Measurements from ENCODE around the gene RASSF1.

The RASSF1 gene

DNA sequence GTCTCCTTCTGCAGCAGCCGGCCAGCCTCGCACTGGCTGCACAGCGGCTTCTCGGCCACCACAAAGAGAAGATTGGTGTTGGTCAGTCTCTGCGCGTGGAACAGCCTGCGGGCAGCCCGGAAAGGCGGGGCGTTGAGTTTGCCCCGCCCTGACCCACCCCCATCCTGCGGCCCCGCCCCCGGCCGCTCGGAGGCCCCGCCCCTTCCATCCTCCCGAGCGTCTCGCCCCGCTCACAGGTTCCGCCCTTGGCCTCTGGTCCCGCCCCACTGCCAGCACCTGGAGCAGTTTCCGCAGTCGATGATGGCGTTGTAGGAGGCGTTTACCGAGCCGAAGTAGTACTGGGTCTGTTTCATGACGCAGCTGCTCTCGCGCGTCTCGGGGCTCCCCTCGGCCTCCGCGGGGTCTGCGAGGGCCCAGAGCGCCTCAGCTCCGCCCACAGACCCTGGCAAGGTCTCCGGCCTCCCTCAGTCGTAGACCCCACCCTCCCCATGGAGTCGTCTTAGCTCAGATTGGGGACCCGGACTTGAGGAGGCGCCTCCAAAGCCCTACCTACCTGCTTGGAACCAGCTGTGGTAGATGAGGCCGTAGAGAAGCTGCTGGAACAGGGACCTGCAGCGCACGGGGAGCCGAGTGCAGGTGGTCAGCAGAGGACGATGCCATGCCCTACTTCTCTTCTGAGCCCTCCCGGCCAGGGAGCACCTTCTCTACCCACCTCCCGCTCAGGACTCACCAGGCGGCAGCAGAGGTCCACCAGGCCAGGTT is 24.6 kb upstream of the RASSF1 start:
- peak; percentile 96 for DNase-seq

DNA sequence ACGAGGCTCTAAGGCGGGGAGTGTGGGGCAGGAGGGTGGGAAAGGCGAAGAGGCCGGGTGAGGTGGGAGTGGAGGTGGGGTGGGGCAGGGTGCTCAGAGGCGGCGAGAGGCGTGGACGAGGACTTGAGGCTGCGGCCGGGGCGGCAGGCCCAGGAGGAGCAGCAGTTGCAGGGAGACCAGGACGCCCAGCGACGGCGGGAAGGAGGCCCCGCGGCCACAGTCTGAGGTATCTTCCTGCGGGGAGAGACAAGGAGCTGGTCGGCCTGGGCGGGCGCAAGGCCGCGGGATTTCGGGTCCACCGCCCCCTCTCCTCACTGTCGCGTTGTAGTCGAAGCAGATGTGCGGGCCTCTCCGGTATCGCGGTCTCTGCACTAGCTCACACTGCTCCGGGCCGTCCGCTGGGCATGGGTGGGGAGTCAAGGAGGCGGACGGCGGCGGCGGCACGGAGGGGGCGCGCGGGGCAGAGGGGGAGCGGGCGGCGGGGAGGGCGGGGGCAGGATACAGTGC is 24.0 kb upstream of the RASSF1 start:
- DNase-seq, result no peak

DNA sequence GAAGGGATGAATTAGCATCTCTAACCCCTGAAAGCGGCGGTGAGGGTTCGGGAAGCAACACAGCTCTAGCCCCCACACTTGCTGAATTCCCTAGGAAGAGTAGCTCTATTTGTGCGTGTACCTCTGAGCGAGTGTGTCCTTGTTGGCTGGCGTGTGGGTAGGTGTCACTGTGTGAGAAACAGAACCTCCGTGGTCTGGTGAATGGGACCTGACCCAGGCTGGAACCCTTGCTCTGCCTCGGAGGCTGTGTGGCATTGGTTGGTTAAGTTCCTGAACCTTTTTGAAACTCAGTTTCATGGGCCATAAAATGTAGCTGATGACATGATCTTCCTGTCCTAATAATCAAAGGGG is 19.1 kb upstream of the RASSF1 start:
- DNase-seq, result no peak

DNA sequence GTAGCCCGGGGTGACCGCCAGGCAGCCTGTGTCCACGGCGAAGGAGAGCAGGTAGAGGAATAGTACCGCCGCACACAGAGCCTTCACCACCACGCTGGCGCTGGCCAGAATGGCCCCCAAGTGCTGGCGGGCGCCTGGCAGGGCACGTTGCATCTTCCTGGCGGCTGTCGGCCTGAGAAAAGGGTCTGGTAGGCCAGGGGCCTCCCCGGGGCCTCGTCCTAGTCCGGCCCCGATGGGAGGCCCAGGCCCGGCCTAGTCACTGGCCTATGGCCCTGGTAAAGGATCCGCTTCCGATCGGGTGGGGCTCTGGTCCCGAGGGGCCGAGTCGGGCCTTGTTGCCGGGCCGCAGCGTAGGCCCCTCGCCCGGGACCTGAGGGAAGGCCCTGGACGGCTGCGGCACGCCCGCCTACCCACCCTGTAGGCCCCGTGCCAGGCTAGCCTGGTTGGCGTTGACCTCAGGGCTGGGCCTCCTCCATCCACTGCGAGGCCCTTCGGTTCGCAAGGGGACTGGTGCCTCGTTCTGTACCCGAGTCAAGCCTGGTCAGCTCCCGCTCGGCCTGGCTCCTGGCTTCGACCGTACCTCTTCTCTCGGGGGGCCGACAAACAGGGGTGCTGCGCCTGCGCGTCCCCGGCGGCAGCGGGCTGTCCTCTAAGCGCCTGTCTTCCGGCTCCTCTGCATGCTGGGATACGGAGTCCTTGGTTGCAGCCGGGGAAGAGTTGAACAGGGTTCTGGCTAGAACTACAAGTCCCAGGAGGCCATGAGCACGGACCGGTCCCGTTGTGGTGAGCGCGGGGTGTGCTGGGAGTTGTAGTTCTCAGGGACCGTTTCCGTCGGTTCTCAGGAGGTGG is 18.5 kb upstream of the RASSF1 start, which contains the start of gene TMEM115:
Gene TMEM115 (minus strand): TSS at position 611 of the 849 bp plus-strand sequence. CDS start 458 bp downstream, at position 153.
- DNase-seq, result peak; percentile 93

GRCh38 chr3:50358355-50358910 is 17.8 kb upstream of the RASSF1 start:
- no peak for DNase-seq

GRCh38 chr3:50357481-50357880 is 16.8 kb upstream of the RASSF1 start:
- DNase-seq, result no peak

- no peak for DNase-seq
Observed at GRCh38 chr3:50356553-50356952, 15.9 kb upstream of the RASSF1 start.

GRCh38 chr3:50355829-50356552 is 15.4 kb upstream of the RASSF1 start:
- no peak for DNase-seq

GRCh38 chr3:50354850-50355249 is 14.2 kb upstream of the RASSF1 start:
- DNase-seq, result no peak

- DNase-seq, result no peak
Observed at GRCh38 chr3:50354186-50354764, 13.6 kb upstream of the RASSF1 start.

GRCh38 chr3:50353245-50354004 is 12.8 kb upstream of the RASSF1 start:
- DNase-seq, result no peak

GRCh38 chr3:50352781-50353180 is 12.1 kb upstream of the RASSF1 start:
- DNase-seq, result no peak

DNA sequence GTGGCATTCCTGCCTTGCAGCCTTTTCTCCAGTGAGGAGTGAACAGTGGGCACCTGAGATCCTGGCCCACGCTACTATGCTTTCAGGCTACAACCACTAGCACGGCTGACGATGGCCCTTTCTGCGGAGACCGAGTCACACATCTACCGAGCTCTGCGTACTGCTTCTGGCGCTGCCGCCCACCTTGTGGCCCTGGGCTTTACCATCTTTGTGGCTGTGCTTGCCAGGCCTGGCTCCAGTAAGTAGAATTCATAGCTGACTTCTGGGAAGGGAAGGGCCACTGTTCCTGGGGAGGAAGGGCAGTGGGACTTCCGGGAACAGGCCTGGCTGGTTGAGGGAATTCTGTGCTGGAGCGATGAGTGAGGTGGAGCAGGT is 10.7 kb upstream of the RASSF1 start:
- no peak for DNase-seq

DNA sequence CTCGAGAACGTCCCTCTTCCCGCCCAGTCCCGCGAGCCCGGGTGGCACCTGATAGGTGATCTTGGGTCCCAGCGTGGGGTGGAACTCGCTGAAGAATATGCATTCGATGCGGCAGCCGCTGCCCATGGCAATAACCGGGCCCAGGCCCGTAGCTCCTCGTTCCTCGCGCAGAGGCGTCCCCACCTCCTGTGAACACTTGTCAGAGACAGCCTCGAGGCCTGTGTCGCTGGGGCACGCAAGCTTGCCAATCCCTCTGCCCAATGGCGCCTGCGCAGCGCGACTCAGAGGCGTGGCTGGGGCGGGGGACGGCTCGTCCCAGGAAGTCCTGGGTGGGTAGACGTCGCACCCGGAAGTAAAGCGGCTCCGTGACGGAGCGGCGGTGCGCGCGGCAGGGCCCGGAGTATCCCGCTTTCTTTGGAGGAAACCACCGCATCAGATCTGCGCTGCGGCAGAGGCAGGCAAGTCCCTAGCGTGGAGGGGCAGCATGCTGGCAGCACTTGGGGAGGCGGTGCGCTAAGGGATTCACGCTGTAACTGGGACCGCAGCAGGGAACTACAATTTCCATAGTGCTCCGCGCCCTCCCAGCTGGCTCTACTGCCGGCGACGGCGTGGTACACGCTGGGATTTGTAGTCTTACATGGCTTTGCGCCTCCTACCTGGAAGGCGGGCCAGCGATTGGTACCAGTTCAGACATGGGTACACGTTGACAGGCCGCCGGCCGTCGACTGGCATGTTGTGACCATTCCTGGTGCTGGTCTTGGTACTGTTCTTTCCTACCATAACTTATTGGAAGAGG is 10.1 kb upstream of the RASSF1 start, which contains the start of the genes CYB561D2 and NPRL2:
Gene CYB561D2 (plus strand): TSS at position 336 of the 796 bp plus-strand sequence. CDS start 572 bp downstream, outside the sequence.
Gene NPRL2 (minus strand): TSS at position 249 of the 796 bp plus-strand sequence. CDS start 123 bp downstream, at position 126.
- DNase-seq, result peak; percentile 99

DNA sequence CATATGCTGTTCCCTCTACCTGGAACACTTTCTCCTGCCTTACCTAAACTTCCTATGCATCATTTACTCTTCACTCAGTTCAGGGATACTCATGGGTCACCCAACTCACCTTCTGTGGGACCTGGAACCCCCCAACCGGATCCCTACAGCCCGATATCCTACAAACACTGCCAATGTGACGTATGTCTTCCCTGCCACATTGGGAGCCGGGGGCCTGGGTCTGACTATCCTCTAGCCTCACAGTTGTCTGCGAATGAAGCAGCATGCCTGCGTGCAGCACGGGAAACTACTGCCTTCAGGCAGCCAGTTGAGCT is 9.5 kb upstream of the RASSF1 start:
- DNase-seq, result no peak

DNA sequence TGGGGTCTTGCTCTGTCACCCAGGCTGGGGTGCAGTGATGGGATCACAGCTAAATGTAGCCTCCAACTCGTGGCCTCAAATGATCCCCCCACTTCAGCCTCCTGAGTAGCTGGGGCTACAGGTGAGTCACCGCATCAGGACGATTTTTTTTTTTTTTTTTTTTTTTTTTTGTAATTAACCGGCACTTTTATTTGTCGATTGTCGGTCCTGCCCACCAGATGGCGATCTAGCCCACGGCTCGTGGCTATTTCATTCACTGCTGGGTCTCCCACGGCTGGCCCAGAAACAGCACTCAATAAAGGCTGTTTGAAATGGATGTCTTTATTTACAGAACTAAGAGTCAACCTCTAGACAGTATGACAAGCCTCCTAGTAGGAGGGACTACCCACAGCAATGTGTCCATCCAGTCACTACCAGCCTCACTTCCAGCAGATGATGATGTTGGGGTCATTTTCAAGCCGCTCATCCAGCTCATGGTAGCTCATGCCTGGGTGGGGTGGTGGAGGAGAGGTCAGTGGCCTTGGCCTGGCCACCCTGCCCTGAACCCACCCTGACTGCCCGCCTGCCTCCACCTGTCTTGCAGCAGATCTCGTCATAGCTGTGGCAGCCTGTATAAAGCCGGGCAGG is 6.7 kb upstream of the RASSF1 start:
- peak; percentile 79 for DNase-seq

DNA sequence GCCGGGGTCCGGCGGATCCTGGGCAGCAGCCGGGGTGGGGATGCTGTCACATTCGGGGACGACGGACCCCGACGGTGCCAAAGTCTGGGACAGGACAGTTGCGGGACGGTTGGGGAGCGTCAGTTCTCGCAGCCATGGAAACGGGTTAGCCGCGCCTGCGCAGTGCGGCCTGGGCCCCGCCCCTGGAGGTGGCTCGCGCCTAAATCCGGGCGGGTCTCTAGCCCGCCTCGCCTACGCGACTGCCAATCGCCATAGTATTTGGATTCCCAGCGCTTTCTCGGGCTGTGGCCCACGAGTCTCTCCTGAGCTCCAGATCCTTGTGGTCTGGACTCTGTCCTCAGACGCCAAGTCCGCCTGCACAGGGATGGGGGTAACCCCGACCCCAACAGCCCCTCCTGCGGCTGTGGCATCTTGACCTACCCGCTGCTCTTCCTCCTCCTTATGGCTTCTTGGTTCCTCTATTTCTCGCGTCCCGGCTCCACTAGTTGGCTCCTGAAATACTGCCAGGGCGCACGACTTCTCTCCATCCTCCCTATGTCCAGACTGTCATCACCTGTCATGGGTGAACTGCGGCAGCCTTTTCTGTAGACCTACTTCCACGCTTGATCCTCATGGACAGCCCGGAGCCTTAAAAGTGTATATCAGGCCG is 5.1 kb upstream of the RASSF1 start, which contains the start of gene ZMYND10:
Gene ZMYND10 (minus strand): TSS at position 147 of the 649 bp plus-strand sequence. CDS start 153 bp downstream, outside the sequence.
- DNase-seq, result peak; percentile 90

DNA sequence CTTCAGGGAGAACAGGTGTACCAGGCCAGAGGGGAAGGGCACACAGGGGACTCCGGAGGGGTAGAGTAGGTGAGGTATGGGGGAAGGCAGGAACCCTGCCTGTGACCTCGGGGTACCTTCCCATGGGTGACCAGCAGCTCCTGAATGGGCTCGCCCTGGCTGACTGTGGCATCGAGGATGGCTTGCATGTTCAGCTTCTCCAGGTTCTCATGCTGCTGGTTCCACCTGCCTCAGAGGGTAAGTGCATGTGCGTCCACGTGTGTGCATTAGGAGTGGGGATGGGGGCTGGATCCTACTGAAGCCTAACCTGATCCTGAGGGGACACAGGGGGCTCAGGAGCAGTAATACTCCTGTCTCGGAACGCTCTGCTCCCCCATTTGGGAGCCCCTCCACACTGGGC is 4.4 kb upstream of the RASSF1 start:
- no peak for DNase-seq

- no peak for DNase-seq
Observed at GRCh38 chr3:50342813-50343633, 2.4 kb upstream of the RASSF1 start.

All from activated CD8-positive, alpha-beta memory T cell treated with anti-CD3 and anti-CD28 coated beads, Interleukin-2, amount 50 U/mL, for 48 hours (primary cell).